Measurements from ENCODE around the gene BRD8.

The BRD8 gene

GRCh38 chr5:138178516-138179276 is at the start of gene BRD8, which contains the start of gene KIF20A:
BRD8 (minus strand) TSS chr5:138178630; CDS start chr5:138178614, 16 bp downstream.
KIF20A (plus strand) TSS chr5:138179112; CDS start chr5:138179681, 569 bp downstream.
- in situ Hi-C loops (cut with MboI; ENCODE audit: low sequenced_read_pairs), result loop anchor here (25.0 kb wide), 1 partner anchor 234 kb away; no protein-coding TSS in a partner anchor

DNA sequence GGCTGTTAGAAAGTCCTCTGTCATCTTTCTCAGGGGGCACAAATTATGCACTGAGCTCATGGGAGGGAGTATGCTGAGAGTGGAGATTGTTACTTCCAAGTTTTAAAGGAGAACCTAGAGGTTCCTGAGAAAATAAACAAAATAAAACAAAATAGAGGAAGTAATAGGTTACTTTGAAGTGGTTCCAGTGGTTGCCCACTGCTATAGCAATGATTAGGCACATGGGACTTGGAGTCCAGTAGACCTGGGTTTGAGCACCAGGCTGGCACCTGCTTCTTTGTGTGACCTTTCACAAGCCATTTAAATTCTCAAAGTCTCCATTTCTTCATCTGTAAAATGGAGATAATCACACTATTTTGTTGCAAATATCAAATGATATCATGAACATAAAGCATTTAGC is 48.5 kb upstream of the BRD8 start:
- in situ Hi-C loops (cut with MboI; ENCODE audit: low sequenced_read_pairs), result no loop called here

GRCh38 chr5:138224712-138225111 is 46.3 kb upstream of the BRD8 start:
- in situ Hi-C loops (cut with MboI; ENCODE audit: low sequenced_read_pairs), result no loop called here

GRCh38 chr5:138223532-138223931 is 45.1 kb upstream of the BRD8 start:
- in situ Hi-C loops (cut with MboI; ENCODE audit: low sequenced_read_pairs), result no loop called here

DNA sequence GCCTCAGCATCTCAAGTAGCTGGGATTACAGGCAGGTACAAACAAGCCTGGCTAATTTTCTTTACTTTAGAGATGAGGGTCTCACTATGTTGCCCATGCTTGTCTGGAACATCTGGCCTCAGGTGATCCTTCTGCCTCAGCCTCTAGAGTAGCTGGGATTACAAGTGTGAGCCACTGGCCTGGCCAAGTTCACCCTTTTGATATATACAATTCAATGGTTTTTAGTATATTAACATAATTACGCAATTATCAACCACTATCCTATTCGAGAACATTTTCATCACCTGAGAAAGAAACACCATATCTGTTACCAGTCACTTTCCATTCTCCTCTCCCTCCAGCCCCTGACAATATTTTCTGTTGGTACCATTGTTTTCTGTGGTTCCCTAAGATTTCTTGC is 38.4 kb upstream of the BRD8 start:
- in situ Hi-C loops (cut with MboI; ENCODE audit: low sequenced_read_pairs), result no loop called here

DNA sequence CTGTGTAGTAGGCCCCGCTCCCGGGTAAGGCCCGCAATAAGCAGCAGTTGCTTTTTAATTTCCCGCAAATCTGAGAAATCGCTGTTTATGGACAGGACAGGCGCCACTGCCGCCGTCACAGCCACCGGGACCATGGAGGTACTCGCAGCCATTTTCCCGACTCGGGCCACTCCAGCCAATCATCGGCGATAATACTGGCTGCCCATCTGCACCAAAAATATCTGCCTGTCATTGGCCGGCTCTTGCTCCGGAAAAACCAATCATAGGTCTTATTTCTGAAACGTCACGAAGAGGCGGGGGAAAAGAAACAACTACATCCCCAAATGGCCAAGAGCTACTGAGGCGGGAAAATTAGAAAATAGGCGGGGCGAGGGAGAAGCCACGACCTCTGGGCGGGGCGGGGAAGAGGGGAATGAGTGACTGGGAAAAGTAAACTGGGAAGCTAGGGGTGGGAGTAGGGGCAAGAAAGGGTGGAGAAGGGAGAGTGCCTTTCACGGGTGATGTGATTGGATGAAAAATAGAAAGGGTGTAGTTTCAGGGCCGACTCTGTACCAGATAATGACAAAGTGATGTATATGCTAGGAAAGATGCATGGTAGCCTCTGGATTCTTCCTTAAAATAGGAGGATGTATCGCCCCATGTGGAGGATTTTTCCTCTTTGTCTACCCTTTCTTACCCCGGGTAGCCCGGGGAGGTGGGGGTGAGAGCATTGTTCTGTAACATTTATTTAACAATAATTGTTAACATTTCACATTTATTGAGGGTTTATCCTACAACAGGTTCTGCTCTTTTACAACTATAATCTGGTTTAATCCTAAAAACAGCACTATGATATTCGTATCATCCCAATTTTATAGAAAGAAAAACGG is 35.0 kb upstream of the BRD8 start, which contains the start of gene CDC23:
TSS of gene CDC23 (minus strand) at position 163 of the 869 bp plus-strand sequence. CDS start at position 152, 11 bp downstream.
- in situ Hi-C loops (cut with MboI; ENCODE audit: low sequenced_read_pairs), result no loop called here

- in situ Hi-C loops (cut with MboI; ENCODE audit: low sequenced_read_pairs), result no loop called here
Observed at GRCh38 chr5:138212828-138213160, 34.4 kb upstream of the BRD8 start.

- in situ Hi-C loops (cut with MboI; ENCODE audit: low sequenced_read_pairs), result no loop called here
Observed at GRCh38 chr5:138210985-138211384, 32.6 kb upstream of the BRD8 start.

DNA sequence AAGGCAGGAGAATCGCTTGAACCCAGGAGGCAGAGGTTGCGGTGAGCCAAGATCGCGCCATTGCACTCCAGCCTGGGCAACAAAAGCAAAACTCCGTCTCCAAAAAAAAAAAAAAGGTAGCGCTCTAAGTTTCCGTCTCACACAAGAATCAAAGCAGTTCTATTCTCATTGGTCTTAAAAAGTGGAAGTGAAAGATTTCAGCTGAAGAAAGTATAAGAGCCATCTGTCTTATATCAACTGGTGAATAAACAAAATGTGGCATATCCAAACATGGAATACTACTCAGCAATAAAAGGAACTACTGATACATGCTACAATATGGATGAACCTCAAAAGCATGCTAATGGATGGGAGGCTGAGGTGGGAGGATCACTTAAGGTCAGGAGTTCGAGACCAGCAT is 15.4 kb upstream of the BRD8 start:
- in situ Hi-C loops (cut with MboI; ENCODE audit: low sequenced_read_pairs), result loop anchor here (25.0 kb wide), 1 partner anchor 218 kb away; no protein-coding TSS in a partner anchor

DNA sequence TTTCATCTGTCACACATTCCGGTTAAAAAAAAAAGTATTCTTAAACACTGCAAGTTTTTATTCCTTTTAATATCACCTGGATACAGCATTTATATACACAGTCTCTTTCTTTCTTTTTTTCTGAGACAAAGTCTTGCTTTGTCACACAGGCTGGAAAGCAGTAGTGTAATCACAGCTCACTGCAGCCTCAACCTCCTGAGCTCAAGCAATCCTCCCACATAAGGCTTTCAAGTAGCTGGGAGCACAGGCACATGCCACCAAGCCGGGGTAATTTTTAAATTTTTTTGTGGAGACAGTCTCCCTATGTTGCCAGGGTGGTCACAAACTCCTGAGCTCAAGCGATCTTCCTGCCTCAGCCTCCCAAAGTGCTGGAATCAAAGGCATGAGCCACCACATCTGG is 14.4 kb upstream of the BRD8 start:
- in situ Hi-C loops (cut with MboI; ENCODE audit: low sequenced_read_pairs), result loop anchor here (25.0 kb wide), 1 partner anchor 219 kb away; no protein-coding TSS in a partner anchor

DNA sequence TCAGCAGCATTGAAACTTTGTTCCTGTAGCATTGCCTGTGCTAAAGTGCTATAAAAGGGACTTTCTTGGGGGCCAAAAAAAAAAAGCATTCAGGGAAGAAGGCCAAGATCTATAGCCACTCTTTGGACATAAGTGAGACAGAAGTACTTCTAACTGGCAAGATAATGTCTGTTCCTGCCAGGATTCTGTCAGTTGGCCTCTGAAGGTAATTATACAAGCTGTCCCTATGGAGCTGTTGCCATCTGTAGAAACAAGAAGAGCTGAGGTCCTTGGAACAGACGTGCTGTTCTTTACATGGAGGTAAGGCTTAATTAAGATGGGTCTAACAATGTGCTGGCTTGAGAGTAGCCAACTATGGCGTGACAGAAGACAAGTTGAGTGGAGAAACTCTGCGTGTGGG is 10.2 kb upstream of the BRD8 start:
- in situ Hi-C loops (cut with MboI; ENCODE audit: low sequenced_read_pairs), result loop anchor here (25.0 kb wide), 1 partner anchor 224 kb away; no protein-coding TSS in a partner anchor

DNA sequence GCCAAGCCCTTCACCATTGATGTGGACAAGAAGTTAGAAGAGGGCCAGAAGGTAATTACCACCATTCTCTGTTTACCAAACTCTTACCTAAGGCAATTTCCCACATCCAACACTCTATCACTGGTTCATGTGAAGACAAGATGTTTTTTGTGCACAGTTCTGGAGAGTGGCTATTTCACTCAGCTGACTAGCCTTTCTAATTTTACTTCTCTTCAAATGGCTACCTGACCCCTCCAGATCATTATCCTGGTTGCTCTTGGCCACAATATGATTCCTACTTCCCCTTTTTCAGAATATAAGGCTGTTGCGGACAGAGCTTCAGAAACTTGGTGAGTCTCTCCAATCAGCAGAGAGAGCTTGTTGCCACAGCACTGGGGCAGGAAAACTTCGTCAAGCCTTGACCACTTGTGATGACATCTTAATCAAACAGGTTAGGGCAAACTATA is 7.6 kb upstream of the BRD8 start:
- in situ Hi-C loops (cut with MboI; ENCODE audit: low sequenced_read_pairs), result loop anchor here (25.0 kb wide), 1 partner anchor 226 kb away; no protein-coding TSS in a partner anchor

DNA sequence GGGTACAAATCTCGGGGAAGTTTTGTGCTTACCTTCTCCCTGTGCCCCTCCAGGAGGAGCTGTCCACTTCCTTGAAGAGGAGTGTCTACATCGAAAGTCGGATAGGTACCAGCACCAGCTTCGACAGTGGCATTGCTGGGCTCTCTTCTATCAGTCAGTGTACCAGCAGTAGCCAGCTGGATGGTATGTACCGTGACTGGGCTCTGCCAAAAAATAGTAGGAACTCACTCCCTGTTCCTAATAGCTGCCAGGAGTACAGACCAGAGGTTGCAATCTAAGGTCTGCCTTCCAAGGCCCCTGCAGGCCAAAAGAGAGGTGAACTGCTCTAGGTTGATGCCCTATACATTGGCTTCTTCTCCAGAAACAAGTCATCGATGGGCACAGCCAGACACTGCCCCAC is 4.4 kb upstream of the BRD8 start:
- in situ Hi-C loops (cut with MboI; ENCODE audit: low sequenced_read_pairs), result loop anchor here (25.0 kb wide), 1 partner anchor 229 kb away; no protein-coding TSS in a partner anchor

DNA sequence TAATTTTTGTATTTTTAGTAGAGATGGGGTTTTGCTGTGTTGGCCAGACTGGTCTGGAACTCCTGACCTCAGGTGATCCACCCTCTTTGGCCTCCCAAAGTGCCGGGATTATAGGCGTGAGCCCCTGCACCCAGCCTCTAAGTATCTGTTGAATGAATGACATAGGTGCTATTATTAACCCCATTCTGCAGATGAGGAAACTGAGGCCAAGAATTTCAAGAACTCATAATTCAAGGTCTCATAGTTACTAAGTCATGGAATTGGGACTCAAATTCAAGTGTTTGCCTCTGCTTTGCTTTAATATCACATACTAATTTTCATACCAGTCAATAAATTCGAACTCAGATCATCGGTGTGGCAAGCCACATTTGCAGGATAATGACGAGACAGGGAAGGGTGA is 2.4 kb upstream of the BRD8 start:
- in situ Hi-C loops (cut with MboI; ENCODE audit: low sequenced_read_pairs), result loop anchor here (25.0 kb wide), 1 partner anchor 231 kb away; no protein-coding TSS in a partner anchor

DNA sequence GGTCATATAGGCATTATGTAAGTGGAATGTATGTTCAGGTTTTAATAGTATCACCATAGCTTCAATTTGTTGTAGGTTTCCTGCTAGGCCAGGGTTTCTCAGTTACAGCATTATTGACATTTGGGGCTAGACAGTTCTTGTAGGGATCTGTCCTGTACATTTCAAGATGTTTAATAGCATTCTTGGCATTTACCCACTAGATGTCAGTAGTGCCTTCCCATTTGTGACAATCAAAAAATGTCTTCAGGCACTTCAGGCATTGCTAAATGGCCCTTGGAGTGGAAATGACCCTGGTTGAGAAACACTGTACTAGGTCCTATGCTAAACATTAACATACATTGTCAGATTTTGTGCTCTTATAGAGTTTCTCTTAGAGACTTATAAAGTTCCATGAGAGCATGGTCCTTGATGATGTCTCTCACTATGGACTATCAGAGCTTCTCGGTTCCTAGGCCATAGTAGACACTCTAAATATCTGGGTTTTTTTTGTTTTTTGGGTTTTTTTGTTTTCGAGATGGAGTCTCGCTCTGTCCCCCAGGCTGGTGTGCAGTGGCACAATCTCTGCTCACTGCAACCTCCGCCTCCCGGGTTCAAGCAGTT is 1.9 kb upstream of the BRD8 start:
- in situ Hi-C loops (cut with MboI; ENCODE audit: low sequenced_read_pairs), result loop anchor here (25.0 kb wide), 1 partner anchor 232 kb away; no protein-coding TSS in a partner anchor

DNA sequence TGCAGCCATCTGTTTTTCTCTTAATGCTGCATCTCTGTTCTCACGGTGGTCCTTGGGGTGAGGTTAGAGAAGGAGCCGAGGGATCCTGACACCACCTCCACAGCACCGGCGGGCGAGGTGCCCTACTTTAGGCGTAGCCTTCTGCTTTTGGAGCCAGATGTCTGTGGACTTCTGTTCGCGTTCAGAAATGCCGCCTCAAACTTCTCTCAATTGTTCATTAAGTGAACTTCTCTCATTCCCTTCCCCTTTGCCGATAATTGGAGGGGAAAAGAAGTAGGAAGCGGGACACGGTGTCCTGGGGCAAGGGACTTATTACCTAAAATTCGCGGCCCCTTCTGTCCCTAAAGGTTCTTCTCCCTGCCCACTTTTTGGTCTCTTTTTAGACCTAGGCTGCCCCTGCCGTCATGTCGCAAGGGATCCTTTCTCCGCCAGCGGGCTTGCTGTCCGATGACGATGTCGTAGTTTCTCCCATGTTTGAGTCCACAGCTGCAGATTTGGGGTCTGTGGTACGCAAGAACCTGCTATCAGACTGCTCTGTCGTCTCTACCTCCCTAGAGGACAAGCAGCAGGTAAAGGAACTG is 937 bp upstream of the BRD8 start:
- in situ Hi-C loops (cut with MboI; ENCODE audit: low sequenced_read_pairs), result loop anchor here (25.0 kb wide), 1 partner anchor 233 kb away; no protein-coding TSS in a partner anchor

DNA sequence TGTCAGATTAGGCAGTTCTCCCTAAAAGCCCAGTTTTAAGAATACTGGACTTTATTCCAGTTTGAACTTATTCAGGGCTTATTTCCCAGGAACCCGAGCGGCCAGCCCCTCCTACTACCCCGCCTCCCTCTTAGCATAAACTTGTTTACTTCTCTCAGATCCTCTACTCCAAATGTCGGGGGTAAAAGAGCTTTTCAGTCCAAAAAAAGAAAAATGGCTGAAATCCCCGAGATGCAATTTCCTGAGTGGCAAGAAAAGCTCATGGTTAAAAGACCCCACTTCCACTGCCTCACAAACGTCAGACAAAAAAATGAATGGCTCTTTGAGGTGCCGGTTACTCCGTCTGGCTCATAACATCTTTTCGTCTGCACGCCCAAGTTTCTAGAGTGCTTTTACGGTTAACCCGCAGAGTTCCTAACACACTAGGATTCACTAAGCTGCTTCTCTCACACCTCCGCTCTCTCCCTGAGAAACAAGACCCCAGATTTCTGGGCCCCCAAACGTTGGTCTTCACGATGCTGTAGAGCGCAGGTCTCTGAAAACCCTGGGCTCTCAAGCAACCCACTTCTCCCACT is 402 bp downstream of the BRD8 start:
- in situ Hi-C loops (cut with MboI; ENCODE audit: low sequenced_read_pairs), result loop anchor here (25.0 kb wide), 1 partner anchor 234 kb away; no protein-coding TSS in a partner anchor

DNA sequence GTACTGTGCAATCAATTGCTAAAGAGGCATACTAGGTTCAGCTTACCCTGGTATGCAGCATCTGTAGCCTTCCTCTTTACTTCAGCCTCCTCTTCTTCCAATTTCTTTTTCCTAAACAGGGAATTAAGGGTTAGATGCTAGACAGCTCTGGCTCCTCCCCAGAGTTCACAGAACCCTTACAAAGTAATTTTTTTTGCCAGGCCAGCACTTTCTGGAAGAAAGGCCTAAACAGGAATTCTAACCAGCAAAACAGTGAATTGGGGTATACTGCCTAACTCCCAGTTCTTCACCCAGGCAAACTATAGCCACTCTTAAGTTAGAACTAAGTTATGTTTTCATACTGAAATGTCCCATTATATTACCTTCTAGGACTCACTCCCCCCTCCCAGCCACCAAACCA is 8.1 kb downstream of the BRD8 start:
- in situ Hi-C loops (cut with MboI; ENCODE audit: low sequenced_read_pairs), result no loop called here

DNA sequence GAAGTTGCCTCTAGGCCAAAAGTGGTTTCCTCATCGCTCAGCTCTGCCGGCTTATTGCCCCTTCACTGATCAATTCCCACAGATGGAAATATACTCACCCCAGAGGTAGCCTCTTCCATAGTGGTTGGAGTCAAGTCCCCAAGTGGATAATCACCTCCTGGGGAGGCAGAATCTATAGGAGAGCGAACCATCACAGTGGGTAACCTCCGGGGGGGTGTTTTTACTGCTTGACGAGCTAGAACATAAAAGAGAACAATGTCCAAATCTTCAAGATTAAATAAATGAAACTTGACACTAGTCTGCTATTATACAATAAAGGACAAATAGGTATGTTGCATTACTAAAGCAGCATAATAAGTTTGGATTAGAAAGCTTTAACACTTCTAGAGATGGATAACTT is 9.3 kb downstream of the BRD8 start:
- in situ Hi-C loops (cut with MboI; ENCODE audit: low sequenced_read_pairs), result no loop called here

GRCh38 chr5:138163721-138164120 is 14.7 kb downstream of the BRD8 start:
- in situ Hi-C loops (cut with MboI; ENCODE audit: low sequenced_read_pairs), result no loop called here
